H54 (cell line): ENCODE data around the gene ACBD3.

Experiments used
- DNase-seq: peaks from one replicate; pipeline ENCODE4 v3.0.0; 2011; ENCODE audit warnings: low spot score, mixed read lengths; ENCODE audit not compliant: insufficient read length
- FAIRE-seq: peaks from 3 replicates; lab custom pipeline; 2011; peaks lifted over from hg19 to GRCh38; lab: Jason Lieb, UNC
- POLR2A ChIP-seq: IDR thresholded peaks from 2 replicates; pipeline ENCODE4 v1.6.1; 2011; ENCODE audit warnings: low read depth, mild to moderate bottlenecking, low read length

The ACBD3 gene

GRCh38 chr1:226134170-226135058 lies 52.1 kb downstream of the ACBD3 start:
- FAIRE-seq = no peak
- no peak for DNase-seq
- TF ChIP-seq POLR2A = no peak

DNA sequence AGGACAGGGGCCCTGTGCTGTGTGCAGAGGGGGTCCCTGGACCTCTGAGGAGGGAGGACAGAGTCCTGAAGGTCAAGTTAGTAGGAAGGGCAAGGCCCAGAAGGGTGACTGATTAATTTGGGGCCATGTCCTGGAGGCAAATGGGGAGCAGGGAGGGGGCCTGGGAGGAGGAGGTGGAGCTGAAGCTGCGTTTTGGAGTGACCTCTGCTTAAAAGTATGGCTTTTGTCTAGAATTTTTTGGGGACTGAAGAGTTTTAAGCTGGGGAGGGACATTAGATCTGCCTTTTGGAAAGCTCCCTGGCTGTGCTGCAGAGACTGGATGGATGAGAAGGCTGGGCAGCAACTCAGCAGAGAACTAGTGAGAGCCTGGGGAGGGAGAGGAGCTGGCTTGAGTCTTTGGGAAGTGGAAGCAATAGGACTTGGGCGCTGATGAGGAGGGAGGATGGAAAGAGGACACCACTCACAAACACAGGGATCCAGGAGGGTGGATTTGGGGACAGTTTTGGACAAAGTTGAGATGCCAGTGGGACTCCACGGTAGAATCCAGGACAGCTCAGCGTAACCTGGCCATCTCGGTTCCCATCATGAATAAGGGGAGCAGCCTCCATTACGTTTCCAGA lies 52.9 kb downstream of the ACBD3 start:
- DNase-seq (no peak), FAIRE-seq (no peak)
- TF ChIP-seq POLR2A = no peak

GRCh38 chr1:226132728-226133503 lies 53.6 kb downstream of the ACBD3 start:
- FAIRE-seq (no peak), DNase-seq (no peak)
- TF ChIP-seq POLR2A = no peak

GRCh38 chr1:226131639-226132038 lies 54.9 kb downstream of the ACBD3 start:
- TF ChIP-seq POLR2A = no peak
- DNase-seq = no peak
- FAIRE-seq = no peak

GRCh38 chr1:226129230-226129629 lies 57.3 kb downstream of the ACBD3 start:
- DNase-seq = no peak
- FAIRE-seq = no peak
- no peak for TF ChIP-seq POLR2A

- FAIRE-seq (no peak), DNase-seq (no peak)
These were observed 58.0 kb downstream of the ACBD3 start for GRCh38 chr1:226128487-226129075.

DNA sequence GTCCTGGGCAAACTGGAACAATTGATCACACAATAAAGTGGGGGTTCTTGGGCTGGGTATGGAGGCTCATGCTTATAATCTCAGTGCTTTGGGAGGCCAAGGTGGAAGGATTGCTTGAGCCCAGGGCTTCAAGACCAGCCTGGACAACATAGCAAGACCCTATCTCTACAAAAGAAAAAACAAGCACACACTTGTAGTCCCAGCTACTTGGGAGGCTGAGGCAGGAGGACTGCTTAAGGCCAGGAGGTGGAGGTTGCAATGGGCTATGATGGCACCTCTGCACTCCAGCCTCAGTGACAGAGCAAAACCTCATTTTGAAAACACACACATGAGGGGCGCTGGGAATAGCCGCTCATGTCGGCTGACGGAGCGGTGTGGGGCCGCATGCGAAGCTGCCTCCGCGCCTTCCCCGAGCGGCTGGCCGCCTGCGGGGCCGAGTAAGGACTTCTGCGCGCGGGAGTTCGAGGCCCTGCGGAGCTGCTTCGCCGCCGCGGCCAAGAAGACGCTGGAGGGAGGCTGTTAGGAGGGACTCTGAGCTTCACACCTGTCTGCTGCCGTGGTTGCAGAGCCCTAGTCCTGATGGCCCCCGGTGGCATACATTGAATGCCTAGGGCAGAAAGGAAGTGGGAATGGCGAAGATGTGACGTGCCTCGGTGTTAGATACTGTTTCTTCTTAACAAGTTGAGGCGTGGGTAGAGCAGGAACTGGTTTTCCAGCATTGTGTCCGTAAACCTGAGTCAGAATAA lies 59.5 kb downstream of the ACBD3 start:
- FAIRE-seq = no peak
- no peak for TF ChIP-seq POLR2A
- DNase-seq = no peak

More at GRCh38 chr1:226128487-226129075, 58.0 kb downstream of the ACBD3 start:
- no peak for TF ChIP-seq POLR2A

DNA sequence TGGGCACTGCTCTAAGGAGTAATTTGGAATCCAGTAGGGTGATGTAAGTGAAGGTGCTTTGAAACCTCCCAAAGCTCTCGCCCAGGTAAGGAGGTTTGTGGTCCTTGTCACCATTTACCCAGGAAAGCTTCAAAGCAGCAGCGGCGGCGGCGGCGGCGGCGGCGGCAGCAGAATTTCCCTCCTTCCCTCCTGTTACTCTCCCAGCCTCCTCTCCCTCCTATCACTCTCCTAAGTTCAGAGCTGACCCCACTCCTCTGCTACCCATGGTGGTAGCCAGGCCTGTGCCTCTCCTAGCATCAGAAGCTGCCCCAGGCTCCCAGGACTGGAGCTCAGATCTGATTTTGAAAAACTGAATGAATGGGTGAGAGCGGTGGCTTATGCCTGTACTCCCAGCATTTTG lies 60.7 kb downstream of the ACBD3 start:
- DNase-seq (no peak), FAIRE-seq (no peak)
- TF ChIP-seq POLR2A = no peak

- no peak for FAIRE-seq
- TF ChIP-seq POLR2A = no peak
- peak; percentile 81 for DNase-seq
These were observed 61.4 kb downstream of the ACBD3 start for GRCh38 chr1:226125097-226125630.

- no peak for TF ChIP-seq POLR2A
- FAIRE-seq (no peak), DNase-seq (peak; percentile 77)
These were observed 62.7 kb downstream of the ACBD3 start for GRCh38 chr1:226123591-226124471.

DNA sequence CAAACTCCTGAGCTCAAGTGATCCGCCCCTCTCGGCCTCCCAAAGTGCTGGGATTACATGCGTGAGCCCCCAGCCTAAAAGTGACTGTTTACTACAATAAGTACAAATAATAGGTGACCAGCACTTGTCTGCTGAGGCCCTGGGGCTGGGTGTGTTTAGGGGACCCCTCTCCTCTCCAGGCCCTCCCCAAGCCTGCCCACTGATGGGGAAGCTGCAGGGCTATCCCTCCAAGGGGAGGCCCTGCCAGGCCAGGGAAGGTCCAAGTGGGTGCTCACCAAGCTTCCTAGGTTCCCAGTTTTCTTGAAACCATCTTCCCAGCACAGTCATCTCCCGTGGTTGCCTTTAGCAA lies 63.4 kb downstream of the ACBD3 start:
- TF ChIP-seq POLR2A = no peak
- FAIRE-seq (no peak), DNase-seq (no peak)
